ENCODE measurements around the gene SLC26A11. TPM values are rescaled to one million over a fixed set of nuclear protein-coding genes. Genes with fewer than 3 reads are reported as not detected.

The SLC26A11 gene
- total RNA-seq, 1 donor from 2014 or later: 16.1 TPM

- Histone ChIP-seq H3K36me3 (ENCODE audit: insufficient read depth, low read length) (no peaks in the 10 kb centered on the region), H3K27me3 (ENCODE audit: insufficient read depth, low read length) (peaks cover 9% of the 10 kb centered on the region), H3K27ac (ENCODE audit: low read depth, low read length) (no peak overlapping the region), H2AFZ (ENCODE audit: low read depth, low read length) (no peak overlapping the region), H3K4me3 (ENCODE audit: insufficient read depth, low read depth, low read length) (no peak overlapping the region), H3K4me1 (ENCODE audit: insufficient read depth, low read length) (no peaks in the 10 kb centered on the region), H3K4me2 (ENCODE audit: low read length) (no peak overlapping the region), H3K9ac (ENCODE audit: low read length) (no peak overlapping the region), H3K9me3 (ENCODE audit: insufficient read depth, low read depth, low read length) (no peaks in the 10 kb centered on the region), H4K20me1 (ENCODE audit: insufficient read depth, low read length) (no peaks in the 10 kb centered on the region), H3K79me2 (ENCODE audit: insufficient read depth, low read length) (no peaks in the 10 kb centered on the region)
- TF ChIP-seq CTCF (IDR thresholded peaks at IDR 0.05; ENCODE audit: insufficient read depth, low read depth, low read length): no peak
- no peak for TF ChIP-seq EZH2 (IDR thresholded peaks at IDR 0.05; ENCODE audit: insufficient read depth, low read length)
- no peak overlapping the region for H3K4me3 Mint-ChIP-seq (ENCODE audit: unreplicated experiment)
- no peaks in the 10 kb centered on the region for H3K9me3 Mint-ChIP-seq (ENCODE audit: unreplicated experiment)
- no peak overlapping the region for H3K27ac Mint-ChIP-seq (ENCODE audit: unreplicated experiment)
- no peak for DNase-seq (ENCODE audit: low read depth)
- peaks cover 27% of the 10 kb centered on the region for H3K27me3 Mint-ChIP-seq (ENCODE audit: low read depth, unreplicated experiment)
- H3K36me3 Mint-ChIP-seq (ENCODE audit: low read depth, unreplicated experiment): no peaks in the 10 kb centered on the region
- no peak for FAIRE-seq
- peaks cover 5% of the 10 kb centered on the region for H3K4me1 Mint-ChIP-seq (ENCODE audit: low read depth, unreplicated experiment)
Measured at GRCh38 chr17:80182845-80183223, 37.4 kb upstream of the SLC26A11 start.

GRCh38 chr17:80183581-80184422 is 36.4 kb upstream of the SLC26A11 start:
- Mint-ChIP-seq H3K9me3 (ENCODE audit: unreplicated experiment) (no peaks in the 10 kb centered on the region), H3K4me1 (ENCODE audit: low read depth, unreplicated experiment) (peaks cover 5% of the 10 kb centered on the region), H3K27me3 (ENCODE audit: low read depth, unreplicated experiment) (peaks cover 26% of the 10 kb centered on the region), H3K27ac (ENCODE audit: unreplicated experiment) (no peak overlapping the region), H3K4me3 (ENCODE audit: unreplicated experiment) (no peak overlapping the region), H3K36me3 (ENCODE audit: low read depth, unreplicated experiment) (no peaks in the 10 kb centered on the region)
- no peaks in the 10 kb centered on the region for H3K4me1 ChIP-seq (ENCODE audit: insufficient read depth, low read length)
- no peaks in the 10 kb centered on the region for H3K79me2 ChIP-seq (ENCODE audit: insufficient read depth, low read length)
- TF ChIP-seq CTCF (IDR thresholded peaks at IDR 0.05; ENCODE audit: insufficient read depth, low read depth, low read length): no peak
- TF ChIP-seq EZH2 (IDR thresholded peaks at IDR 0.05; ENCODE audit: insufficient read depth, low read length): no peak
- H3K9me3 ChIP-seq (ENCODE audit: insufficient read depth, low read depth, low read length): no peaks in the 10 kb centered on the region
- FAIRE-seq: no peak
- peaks cover 5% of the 10 kb centered on the region for H3K27me3 ChIP-seq (ENCODE audit: insufficient read depth, low read length)
- no peaks in the 10 kb centered on the region for H3K36me3 ChIP-seq (ENCODE audit: insufficient read depth, low read length)
- no peak overlapping the region for H3K9ac ChIP-seq (ENCODE audit: low read length)
- H2AFZ ChIP-seq (ENCODE audit: low read depth, low read length): no peak overlapping the region
- no peaks in the 10 kb centered on the region for H4K20me1 ChIP-seq (ENCODE audit: insufficient read depth, low read length)
- no peak for DNase-seq (ENCODE audit: low read depth)
- no peak overlapping the region for H3K4me3 ChIP-seq (ENCODE audit: insufficient read depth, low read depth, low read length)
- no peak overlapping the region for H3K27ac ChIP-seq (ENCODE audit: low read depth, low read length)
- H3K4me2 ChIP-seq (ENCODE audit: low read length): no peak overlapping the region

GRCh38 chr17:80184423-80184714 is 35.9 kb upstream of the SLC26A11 start:
- Histone ChIP-seq H3K36me3 (ENCODE audit: insufficient read depth, low read length) (no peaks in the 10 kb centered on the region), H3K9ac (ENCODE audit: low read length) (no peak overlapping the region), H3K4me3 (ENCODE audit: insufficient read depth, low read depth, low read length) (no peak overlapping the region), H3K4me1 (ENCODE audit: insufficient read depth, low read length) (no peaks in the 10 kb centered on the region), H3K27me3 (ENCODE audit: insufficient read depth, low read length) (peaks cover 9% of the 10 kb centered on the region), H3K27ac (ENCODE audit: low read depth, low read length) (no peak overlapping the region), H3K9me3 (ENCODE audit: insufficient read depth, low read depth, low read length) (no peaks in the 10 kb centered on the region), H4K20me1 (ENCODE audit: insufficient read depth, low read length) (no peaks in the 10 kb centered on the region), H3K79me2 (ENCODE audit: insufficient read depth, low read length) (no peaks in the 10 kb centered on the region), H3K4me2 (ENCODE audit: low read length) (no peak overlapping the region), H2AFZ (ENCODE audit: low read depth, low read length) (no peak overlapping the region)
- Mint-ChIP-seq H3K36me3 (ENCODE audit: low read depth, unreplicated experiment) (no peaks in the 10 kb centered on the region), H3K9me3 (ENCODE audit: unreplicated experiment) (no peaks in the 10 kb centered on the region), H3K4me1 (ENCODE audit: low read depth, unreplicated experiment) (peaks cover 5% of the 10 kb centered on the region), H3K27me3 (ENCODE audit: low read depth, unreplicated experiment) (peaks cover 22% of the 10 kb centered on the region), H3K4me3 (ENCODE audit: unreplicated experiment) (no peak overlapping the region), H3K27ac (ENCODE audit: unreplicated experiment) (no peak overlapping the region)
- FAIRE-seq (no peak), DNase-seq (ENCODE audit: low read depth) (no peak)
- TF ChIP-seq CTCF (IDR thresholded peaks at IDR 0.05; ENCODE audit: insufficient read depth, low read depth, low read length): no peak
- no peak for TF ChIP-seq EZH2 (IDR thresholded peaks at IDR 0.05; ENCODE audit: insufficient read depth, low read length)
